ENCODE results near the gene SKI. TPM values are rescaled to one million over a fixed set of nuclear protein-coding genes. Genes with fewer than 3 reads are reported as not detected.
A peak's percentile ranks its signal among the peaks of the same experiment; 100 is the strongest.

The SKI gene
- total RNA-seq, 2 experiments from 2014 or later: 41.2 to 41.4 TPM

GRCh38 chr1:2232916-2233438 lies 4.9 kb downstream of the SKI start:
- peak overlapping the region; percentile 95 for H3K4me3 Mint-ChIP-seq
- ChIA-PET POLR2A (interaction anchor here (1.2 to 5.3 kb wide), 6 partner anchors 23 to 148 kb away, joined by 3 to 36 read pairs (median 6); partner anchors contain the start of gene FAAP20), CTCF (interaction anchor here (1.1 to 6.4 kb wide), 6 partner anchors 12 to 149 kb away, joined by 3 to 32 read pairs (median 10); partner anchors contain the start of gene FAAP20)
- ATAC-seq (no peak), DNase-seq (no peak)
- H3K27ac Mint-ChIP-seq: peak overlapping the region; percentile 96
- no peaks in the 10 kb centered on the region for H3K9me3 Mint-ChIP-seq (ENCODE audit: insufficient read depth)
- H3K27me3 Mint-ChIP-seq (ENCODE audit: low read depth): no peaks in the 10 kb centered on the region
- peaks cover 32% of the 10 kb centered on the region for H3K36me3 Mint-ChIP-seq (ENCODE audit: low read depth)
- peaks cover 77% of the 10 kb centered on the region for H3K4me1 Mint-ChIP-seq (ENCODE audit: low read depth)

- peak overlapping the region; percentile 90 for H3K27ac Mint-ChIP-seq
- POLR2A ChIA-PET: interaction anchor here (1.2 to 5.3 kb wide), 5 partner anchors 22 to 148 kb away, joined by 3 to 36 read pairs (median 5); partner anchors contain the start of gene FAAP20
- ATAC-seq (no peak), DNase-seq (no peak)
- peaks cover 32% of the 10 kb centered on the region for H3K36me3 Mint-ChIP-seq (ENCODE audit: low read depth)
- CTCF ChIA-PET: interaction anchor here (1.1 to 6.4 kb wide), 8 partner anchors 12 to 148 kb away, joined by 3 to 32 read pairs (median 4); partner anchors contain the start of gene FAAP20
- H3K4me3 Mint-ChIP-seq: peak overlapping the region; percentile 77
- peaks cover 77% of the 10 kb centered on the region for H3K4me1 Mint-ChIP-seq (ENCODE audit: low read depth)
- no peaks in the 10 kb centered on the region for H3K9me3 Mint-ChIP-seq (ENCODE audit: insufficient read depth)
- no peaks in the 10 kb centered on the region for H3K27me3 Mint-ChIP-seq (ENCODE audit: low read depth)
Observed at GRCh38 chr1:2233468-2233867, 5.3 kb downstream of the SKI start.

DNA sequence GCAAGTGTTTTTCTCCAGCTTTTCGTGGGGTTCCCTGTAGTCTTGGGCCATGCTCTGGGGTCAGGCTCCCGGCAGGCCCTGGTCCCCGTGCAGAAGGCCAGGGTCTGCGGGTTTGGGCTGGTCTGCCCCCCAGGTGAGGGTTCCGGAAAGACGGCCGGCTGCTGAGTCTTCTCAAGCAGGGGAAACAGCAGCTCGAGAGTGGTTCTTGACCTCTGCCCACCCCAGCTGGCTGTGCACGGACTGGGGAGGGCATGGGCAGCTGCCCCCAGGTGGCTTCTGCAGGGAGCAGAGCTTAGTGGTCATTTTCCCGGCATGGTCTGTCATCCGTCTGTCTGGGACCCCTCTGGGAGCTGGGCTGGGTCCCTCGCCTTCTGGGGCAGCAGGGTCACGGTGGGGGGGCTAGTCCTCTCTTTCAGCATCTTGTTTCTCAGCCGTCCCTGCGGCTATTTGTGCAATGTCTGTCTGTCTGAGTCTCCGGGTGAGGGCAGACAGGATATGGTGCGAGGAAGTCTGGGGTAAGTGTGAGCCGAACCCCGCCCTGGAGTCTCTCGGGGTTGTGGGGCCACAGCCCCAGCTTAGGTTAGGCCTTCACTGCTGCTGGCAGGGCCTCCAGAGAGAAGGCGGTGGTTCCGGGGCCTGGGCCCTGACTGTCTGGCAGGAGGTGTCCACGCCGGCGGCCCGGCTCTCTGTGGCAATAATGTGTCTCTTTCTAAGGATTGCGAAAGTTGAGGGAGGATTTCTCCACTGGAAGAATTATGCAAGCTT lies 6.1 kb downstream of the SKI start:
- DNase-seq: peak; percentile 90
- H3K4me1 Mint-ChIP-seq (ENCODE audit: low read depth): peaks cover 78% of the 10 kb centered on the region

DNA sequence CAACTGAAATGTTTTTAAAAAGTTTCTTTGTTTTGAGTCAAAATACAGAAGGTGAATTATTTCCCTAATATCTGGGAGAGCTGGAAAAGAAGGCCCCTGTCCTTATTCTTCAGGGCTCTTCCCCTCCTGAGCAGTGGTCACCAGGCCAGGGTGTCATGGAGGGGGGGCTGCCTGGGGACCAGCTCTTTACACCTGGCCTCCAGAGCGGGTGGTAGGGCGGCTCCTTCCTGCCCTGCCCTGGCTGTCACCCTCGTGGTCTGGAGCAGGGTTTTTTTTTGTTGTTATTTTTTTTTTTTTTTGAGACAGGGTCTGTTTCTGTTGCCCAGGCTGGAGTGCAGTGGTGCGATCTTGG lies 6.6 kb downstream of the SKI start:
- peak overlapping the region; percentile 90 for H3K27ac Mint-ChIP-seq
- POLR2A ChIA-PET: interaction anchor here (0.6 to 5.3 kb wide), 4 partner anchors 21 to 66 kb away, joined by 3 to 36 read pairs (median 5); partner anchors contain the start of gene FAAP20
- CTCF ChIA-PET: interaction anchor here (0.6 to 6.4 kb wide), 13 partner anchors 14 to 147 kb away, joined by 3 to 32 read pairs (median 4); partner anchors contain the start of gene FAAP20
- no peaks in the 10 kb centered on the region for H3K27me3 Mint-ChIP-seq (ENCODE audit: low read depth)
- peaks cover 81% of the 10 kb centered on the region for H3K4me1 Mint-ChIP-seq (ENCODE audit: low read depth)
- no peaks in the 10 kb centered on the region for H3K9me3 Mint-ChIP-seq (ENCODE audit: insufficient read depth)
- ATAC-seq (peak; percentile 24), DNase-seq (peak; percentile 54)
- H3K4me3 Mint-ChIP-seq: peak overlapping the region; percentile 77
- peaks cover 28% of the 10 kb centered on the region for H3K36me3 Mint-ChIP-seq (ENCODE audit: low read depth)

More for the DNA sequence above, 6.1 kb downstream of the SKI start:
- ChIA-PET CTCF (interaction anchor here (0.6 to 6.4 kb wide), 14 partner anchors 13 to 148 kb away, joined by 3 to 32 read pairs (median 4); partner anchors contain the start of gene FAAP20), POLR2A (interaction anchor here (0.6 to 5.3 kb wide), 6 partner anchors 22 to 147 kb away, joined by 3 to 36 read pairs (median 4); partner anchors contain the start of gene FAAP20)
- H3K9me3 Mint-ChIP-seq (ENCODE audit: insufficient read depth): no peaks in the 10 kb centered on the region
- H3K36me3 Mint-ChIP-seq (ENCODE audit: low read depth): peaks cover 29% of the 10 kb centered on the region
- no peaks in the 10 kb centered on the region for H3K27me3 Mint-ChIP-seq (ENCODE audit: low read depth)
- H3K27ac Mint-ChIP-seq: peak overlapping the region; percentile 90
- ATAC-seq: peak; percentile 73
- H3K4me3 Mint-ChIP-seq: peak overlapping the region; percentile 77

DNA sequence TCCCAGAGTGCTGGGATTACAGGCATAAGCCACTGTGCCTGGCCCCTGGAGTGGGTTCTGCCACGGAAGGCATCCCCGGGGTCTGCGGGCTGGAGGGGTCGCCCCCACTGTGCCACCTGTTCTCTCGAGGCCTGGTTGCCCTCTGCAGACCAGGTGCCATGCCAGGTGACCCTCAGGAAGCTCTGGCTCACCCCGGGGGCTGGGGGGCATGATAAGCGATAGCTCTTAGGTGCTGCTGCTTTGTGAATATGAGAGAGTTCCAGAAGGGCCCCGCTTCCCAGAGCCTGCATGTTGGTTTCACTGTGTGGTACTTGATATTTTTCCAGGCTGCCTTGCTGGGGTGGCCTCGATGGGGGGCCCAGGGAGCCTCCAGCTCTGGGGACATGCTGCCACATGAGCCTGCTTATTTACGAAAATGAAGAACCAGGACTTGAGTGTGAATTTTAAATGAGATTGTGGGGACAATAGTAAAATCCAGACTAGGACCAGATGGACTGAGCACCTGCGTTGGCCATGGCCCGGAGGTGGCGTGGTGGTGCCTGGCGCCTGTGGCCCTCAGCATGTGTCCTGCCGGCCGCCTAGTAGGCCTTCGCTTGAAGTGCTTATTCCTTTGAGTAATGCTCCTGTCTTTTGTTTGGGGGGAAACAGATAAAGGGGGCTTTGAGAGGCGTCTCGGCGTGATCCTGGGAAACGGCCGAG lies 7.3 kb downstream of the SKI start:
- H3K27ac Mint-ChIP-seq: no peak overlapping the region
- H3K9me3 Mint-ChIP-seq (ENCODE audit: insufficient read depth): no peaks in the 10 kb centered on the region
- peaks cover 88% of the 10 kb centered on the region for H3K4me1 Mint-ChIP-seq (ENCODE audit: low read depth)
- ChIA-PET CTCF (interaction anchor here (1.4 to 3.0 kb wide), 3 partner anchors 41 to 146 kb away, joined by 4 to 17 read pairs (median 16); partner anchors contain the start of gene FAAP20), POLR2A (interaction anchor here (1.6 to 5.3 kb wide), 2 partner anchors 20 to 40 kb away, joined by 4 to 36 read pairs; partner anchors contain the start of gene FAAP20)
- no peak for ATAC-seq
- peaks cover 30% of the 10 kb centered on the region for H3K36me3 Mint-ChIP-seq (ENCODE audit: low read depth)
- no peaks in the 10 kb centered on the region for H3K27me3 Mint-ChIP-seq (ENCODE audit: low read depth)
- no peak for DNase-seq
- H3K4me3 Mint-ChIP-seq: peak overlapping the region; percentile 77

DNA sequence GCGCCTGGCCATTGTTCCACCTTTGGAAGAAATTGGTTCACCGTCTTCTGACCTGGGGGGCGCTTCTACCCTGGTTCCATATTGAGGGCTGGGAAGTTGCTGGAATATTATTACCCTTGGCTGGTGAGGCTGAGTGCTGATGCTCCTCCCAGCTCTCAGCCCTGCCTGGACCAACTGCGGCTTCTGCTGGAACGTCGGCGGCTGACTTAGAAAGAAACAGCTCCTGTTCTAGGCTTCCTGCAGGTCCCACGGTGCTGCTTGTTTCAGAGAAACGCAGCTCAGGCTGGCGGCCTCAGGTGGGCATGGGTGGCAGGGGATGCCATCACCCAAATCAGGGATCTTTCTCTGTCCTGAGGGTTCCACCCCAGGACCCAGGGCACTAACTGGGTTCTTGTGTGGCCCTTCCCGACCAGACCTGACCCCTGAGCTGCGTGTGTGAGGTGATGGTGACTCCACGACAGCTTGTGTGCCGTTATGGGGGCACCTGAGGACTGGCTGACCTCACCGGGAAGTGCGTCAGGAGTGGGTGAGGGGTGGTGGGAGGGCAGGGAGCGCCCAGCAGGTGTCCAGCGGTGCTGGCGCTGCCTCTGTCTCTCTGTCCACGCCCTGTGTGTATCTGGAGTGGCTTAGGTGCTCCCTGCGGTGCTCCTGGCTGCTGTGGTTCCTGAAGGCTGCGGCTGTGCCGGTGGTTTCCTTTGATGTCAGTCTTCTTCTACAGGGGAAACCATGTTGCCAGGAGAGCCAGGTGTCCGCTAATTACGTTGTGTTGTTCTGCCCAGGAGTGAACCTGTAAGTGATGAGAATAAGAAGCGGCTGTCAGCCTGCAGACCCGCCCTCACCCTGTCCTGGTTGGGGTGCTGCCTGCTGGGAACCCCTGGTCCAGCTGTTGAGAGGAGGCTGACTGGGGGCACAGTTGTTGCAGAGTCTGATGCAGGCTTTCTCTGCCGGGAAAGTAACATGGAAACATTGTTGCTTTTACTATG lies 8.9 kb downstream of the SKI start:
- peak; percentile 72 for DNase-seq
- ATAC-seq: peak; percentile 15
- Mint-ChIP-seq H3K36me3 (ENCODE audit: low read depth) (peaks cover 28% of the 10 kb centered on the region), H3K4me3 (peak overlapping the region; percentile 12), H3K4me1 (ENCODE audit: low read depth) (peaks cover 80% of the 10 kb centered on the region), H3K27ac (peak overlapping the region; percentile 49), H3K27me3 (ENCODE audit: low read depth) (no peaks in the 10 kb centered on the region), H3K9me3 (ENCODE audit: insufficient read depth) (no peaks in the 10 kb centered on the region)
- ChIA-PET POLR2A (no interaction called here), CTCF (interaction anchor here (1.5 kb wide), 1 partner anchor 18 kb away, joined by 4 read pairs; no protein-coding TSS in a partner anchor)

DNA sequence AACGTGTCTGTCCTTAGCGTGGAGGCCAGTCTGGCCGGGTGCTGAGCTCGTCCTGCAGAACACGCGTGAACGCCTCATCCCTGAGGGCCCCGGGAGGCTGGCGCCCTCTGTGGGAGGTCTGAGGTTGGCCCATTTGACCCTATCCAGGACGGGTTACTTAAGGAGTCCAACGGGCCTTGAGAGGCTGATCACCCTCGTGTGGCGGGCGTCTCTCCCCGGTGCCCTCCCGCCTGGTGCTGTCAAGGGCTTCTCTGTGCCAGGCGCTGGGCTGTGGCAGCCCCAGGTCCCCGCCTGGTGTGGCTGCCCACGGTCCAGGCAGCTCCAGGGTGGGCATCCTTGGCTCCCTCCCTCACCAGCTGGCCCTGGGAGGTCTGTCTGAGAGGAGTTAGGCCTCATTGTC lies 9.7 kb downstream of the SKI start:
- Mint-ChIP-seq H3K27me3 (ENCODE audit: low read depth) (no peaks in the 10 kb centered on the region), H3K4me3 (peak overlapping the region; percentile 12), H3K36me3 (ENCODE audit: low read depth) (peaks cover 30% of the 10 kb centered on the region), H3K4me1 (ENCODE audit: low read depth) (peaks cover 74% of the 10 kb centered on the region), H3K27ac (no peak overlapping the region), H3K9me3 (ENCODE audit: insufficient read depth) (no peaks in the 10 kb centered on the region)
- DNase-seq (no peak), ATAC-seq (no peak)
- CTCF ChIA-PET: interaction anchor here (1.5 kb wide), 1 partner anchor 18 kb away, joined by 4 read pairs; no protein-coding TSS in a partner anchor
- POLR2A ChIA-PET: no interaction called here

DNA sequence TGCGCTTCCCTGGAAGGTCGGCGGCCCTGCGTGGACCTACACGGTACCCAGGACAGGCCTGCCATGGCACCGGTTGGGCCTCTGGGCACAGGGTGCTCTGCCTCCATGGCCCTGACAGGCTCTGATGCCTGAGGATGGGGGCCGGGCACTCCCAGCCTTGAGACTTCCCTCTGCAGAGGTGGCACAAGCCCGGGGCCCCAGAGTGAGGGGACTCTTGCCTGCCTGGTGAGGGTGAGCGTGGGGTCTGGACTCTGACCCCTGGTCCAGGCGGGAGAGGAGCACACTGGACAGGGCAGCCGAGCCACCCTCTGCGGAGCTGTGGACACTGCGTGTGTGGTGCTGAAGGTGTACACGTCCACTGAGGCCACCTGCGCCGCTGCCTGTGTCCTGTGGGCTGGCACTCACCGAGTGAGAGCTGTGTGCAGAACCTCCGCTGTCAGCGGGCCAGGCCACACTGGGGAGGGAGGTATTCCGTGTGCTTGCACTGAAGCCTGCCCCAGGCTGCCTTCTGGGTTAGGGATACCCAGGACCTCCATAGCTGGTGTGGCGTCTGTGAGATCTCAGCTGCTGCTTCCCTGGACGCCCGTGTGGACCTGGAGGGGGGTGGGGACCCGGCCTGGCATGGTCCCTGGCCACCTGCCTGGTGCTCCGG lies 10.4 kb downstream of the SKI start:
- Mint-ChIP-seq H3K36me3 (ENCODE audit: low read depth) (peaks cover 30% of the 10 kb centered on the region), H3K27ac (no peak overlapping the region), H3K9me3 (ENCODE audit: insufficient read depth) (no peaks in the 10 kb centered on the region), H3K27me3 (ENCODE audit: low read depth) (no peaks in the 10 kb centered on the region), H3K4me1 (ENCODE audit: low read depth) (peaks cover 67% of the 10 kb centered on the region), H3K4me3 (no peak overlapping the region)
- CTCF ChIA-PET: no interaction called here
- no peak for DNase-seq
- POLR2A ChIA-PET: interaction anchor here (1.7 kb wide), 1 partner anchor 17 kb away, joined by 9 read pairs; no protein-coding TSS in a partner anchor
- no peak for ATAC-seq

- ChIA-PET CTCF (no interaction called here), POLR2A (interaction anchor here (1.7 kb wide), 1 partner anchor 17 kb away, joined by 9 read pairs; no protein-coding TSS in a partner anchor)
- H3K9me3 Mint-ChIP-seq (ENCODE audit: insufficient read depth): no peaks in the 10 kb centered on the region
- H3K36me3 Mint-ChIP-seq (ENCODE audit: low read depth): peaks cover 33% of the 10 kb centered on the region
- no peak for DNase-seq
- H3K27me3 Mint-ChIP-seq (ENCODE audit: low read depth): no peaks in the 10 kb centered on the region
- no peak overlapping the region for H3K27ac Mint-ChIP-seq
- H3K4me1 Mint-ChIP-seq (ENCODE audit: low read depth): peaks cover 64% of the 10 kb centered on the region
- ATAC-seq: no peak
- no peak overlapping the region for H3K4me3 Mint-ChIP-seq
Observed at GRCh38 chr1:2239013-2239370, 10.9 kb downstream of the SKI start.

- no peaks in the 10 kb centered on the region for H3K9me3 Mint-ChIP-seq (ENCODE audit: insufficient read depth)
- peaks cover 33% of the 10 kb centered on the region for H3K36me3 Mint-ChIP-seq (ENCODE audit: low read depth)
- ChIA-PET CTCF (interaction anchor here (1.0 kb wide), 1 partner anchor 45 kb away, joined by 3 read pairs; the partner anchor contains the start of gene FAAP20), POLR2A (interaction anchor here (1.7 kb wide), 1 partner anchor 16 kb away, joined by 9 read pairs; no protein-coding TSS in a partner anchor)
- peaks cover 60% of the 10 kb centered on the region for H3K4me1 Mint-ChIP-seq (ENCODE audit: low read depth)
- no peak overlapping the region for H3K4me3 Mint-ChIP-seq
- no peak for ATAC-seq
- H3K27ac Mint-ChIP-seq: no peak overlapping the region
- no peak for DNase-seq
- no peaks in the 10 kb centered on the region for H3K27me3 Mint-ChIP-seq (ENCODE audit: low read depth)
Observed at GRCh38 chr1:2239384-2239985, 11.4 kb downstream of the SKI start.
